Measurements from ENCODE around the gene FYN. TPM values are rescaled to one million over a fixed set of nuclear protein-coding genes. Genes with fewer than 3 reads are reported as not detected.
A peak's percentile ranks its signal among the peaks of the same experiment; 100 is the strongest.

The FYN gene
- total RNA-seq, 4 donors from 2014 or later: 56.3 to 96.4 (median 81.8) TPM

GRCh38 chr6:111730864-111731263 is 142.4 kb downstream of the FYN start:
- no peak for DNase-seq (ENCODE audit: low spot score in 2 of 2)
- TF ChIP-seq CTCF (IDR thresholded peaks at IDR 0.05): no peak
- no peak for TF ChIP-seq POLR2A (IDR thresholded peaks at IDR 0.05)
- intact Hi-C loops (cut with DNase I; ENCODE audit: low total_unique reads): no loop called here
- WGBS, 2 donors: 79 to 80% methylated on average over 11 of the region's 11 CpGs
- no peak overlapping the region for H3K4me3 ChIP-seq (ENCODE audit: low read depth, poor library complexity, severe bottlenecking)

GRCh38 chr6:111727802-111728201 is 145.4 kb downstream of the FYN start:
- H3K4me3 ChIP-seq (ENCODE audit: low read depth, poor library complexity, severe bottlenecking): no peak overlapping the region
- intact Hi-C loops (cut with DNase I; ENCODE audit: low total_unique reads): no loop called here
- DNase-seq (ENCODE audit: low spot score in 2 of 2): no peak
- TF ChIP-seq CTCF (IDR thresholded peaks at IDR 0.05) (no peak), POLR2A (IDR thresholded peaks at IDR 0.05) (no peak)
- 47 to 60% methylated on average over 3 of the region's 3 CpGs for WGBS, 2 donors

- no peak for TF ChIP-seq CTCF (IDR thresholded peaks at IDR 0.05)
- no peak for TF ChIP-seq POLR2A (IDR thresholded peaks at IDR 0.05)
- no peak for DNase-seq (ENCODE audit: low spot score in 2 of 2)
- intact Hi-C loops (cut with DNase I; ENCODE audit: low total_unique reads): no loop called here
- WGBS, 2 donors: 88 to 94% methylated on average over 5 of the region's 5 CpGs
- H3K4me3 ChIP-seq (ENCODE audit: low read depth, poor library complexity, severe bottlenecking): no peak overlapping the region
These were observed 146.2 kb downstream of the FYN start for GRCh38 chr6:111727041-111727440.

- WGBS, 2 donors: 57 to 74% methylated on average over 7 of the region's 7 CpGs
- no peak for TF ChIP-seq POLR2A (IDR thresholded peaks at IDR 0.05)
- TF ChIP-seq CTCF (IDR thresholded peaks at IDR 0.05): no peak
- DNase-seq (ENCODE audit: low spot score in 2 of 2): peak in 1 of 2 donors; percentile 40
- intact Hi-C loops (cut with DNase I; ENCODE audit: low total_unique reads): no loop called here
- H3K4me3 ChIP-seq (ENCODE audit: low read depth, poor library complexity, severe bottlenecking): no peak overlapping the region
These were observed 147.7 kb downstream of the FYN start for GRCh38 chr6:111725446-111726112.

GRCh38 chr6:111724505-111724904 is 148.7 kb downstream of the FYN start:
- no peak for DNase-seq (ENCODE audit: low spot score in 2 of 2)
- intact Hi-C loops (cut with DNase I; ENCODE audit: low total_unique reads): no loop called here
- TF ChIP-seq POLR2A (IDR thresholded peaks at IDR 0.05): no peak
- TF ChIP-seq CTCF (IDR thresholded peaks at IDR 0.05): no peak
- 45 to 65% methylated on average over 3 of the region's 3 CpGs for WGBS, 2 donors
- no peak overlapping the region for H3K4me3 ChIP-seq (ENCODE audit: low read depth, poor library complexity, severe bottlenecking)

GRCh38 chr6:111724039-111724438 is 149.2 kb downstream of the FYN start:
- H3K4me3 ChIP-seq (ENCODE audit: low read depth, poor library complexity, severe bottlenecking): no peak overlapping the region
- 76 to 81% methylated on average over 5 of the region's 5 CpGs for WGBS, 2 donors
- no peak for DNase-seq (ENCODE audit: low spot score in 2 of 2)
- intact Hi-C loops (cut with DNase I; ENCODE audit: low total_unique reads): no loop called here
- TF ChIP-seq POLR2A (IDR thresholded peaks at IDR 0.05): no peak
- no peak for TF ChIP-seq CTCF (IDR thresholded peaks at IDR 0.05)
